H9 (cell line): ENCODE measurements around the gene GLIS2. TPM values are rescaled to one million over a fixed set of nuclear protein-coding genes. Genes with fewer than 3 reads are reported as not detected.

Experiments used
- DNase-seq: peaks from one replicate; pipeline ENCODE4 v3.0.0-alpha.2; 2017
- H2AFZ ChIP-seq: one replicate; pipeline ENCODE4 v1.6.1; 2013; ENCODE audit warnings: mild to moderate bottlenecking, low read length, control low read depth, moderate library complexity
- H2AK5ac ChIP-seq: 2 replicates; pipeline ENCODE4 v1.6.1; 2013; ENCODE audit warnings: low read length, control low read depth, mixed read lengths; ENCODE audit not compliant: insufficient read length
- H2BK120ac ChIP-seq: one replicate; pipeline ENCODE4 v1.6.1; 2013; ENCODE audit warnings: low read depth, mild to moderate bottlenecking, low read length, control low read depth, inconsistent platforms; ENCODE audit not compliant: poor library complexity, severe bottlenecking
- H2BK12ac ChIP-seq: 2 replicates; pipeline ENCODE4 v1.6.1; 2013; ENCODE audit warnings: low read length, control low read depth, mixed read lengths, low read depth; ENCODE audit not compliant: insufficient read length
- H2BK15ac ChIP-seq: 2 replicates; pipeline ENCODE4 v1.6.1; 2013; ENCODE audit warnings: low read depth, low read length, control low read depth
- H2BK20ac ChIP-seq: one replicate; pipeline ENCODE4 v1.6.1; 2013; ENCODE audit warnings: low read depth, mild to moderate bottlenecking, low read length, control low read depth, inconsistent platforms; ENCODE audit not compliant: poor library complexity, severe bottlenecking
- H2BK5ac ChIP-seq: 2 replicates; pipeline ENCODE4 v1.6.1; 2013; ENCODE audit warnings: low read length, control low read depth, mixed read lengths; ENCODE audit not compliant: insufficient read length
- H3K14ac ChIP-seq: 2 replicates; pipeline ENCODE4 v1.6.1; 2013; ENCODE audit warnings: low read length, control low read depth; ENCODE audit not compliant: insufficient read depth
- H3K18ac ChIP-seq: 2 replicates; pipeline ENCODE4 v1.6.1; 2013; ENCODE audit warnings: low read depth, mild to moderate bottlenecking, mixed read lengths, low read length, control low read depth; ENCODE audit not compliant: insufficient read length
- H3K23ac ChIP-seq: 2 replicates; pipeline ENCODE4 v1.6.1; 2013; ENCODE audit warnings: low read length, control low read depth, mixed read lengths, low read depth; ENCODE audit not compliant: insufficient read length
- H3K23me2 ChIP-seq: 2 replicates; pipeline ENCODE4 v1.6.1; 2013; ENCODE audit warnings: low read depth, mild to moderate bottlenecking, mixed read lengths, low read length, control low read depth; ENCODE audit not compliant: insufficient read length, poor library complexity, severe bottlenecking
- H3K27ac ChIP-seq: 2 replicates; pipeline ENCODE4 v1.5.1; 2013; ENCODE audit warnings: low read length, control low read depth, mixed read lengths, low read depth; ENCODE audit not compliant: insufficient read length
- H3K27me3 ChIP-seq: 2 replicates; pipeline ENCODE4 v1.6.1; 2013; ENCODE audit warnings: low read length, control low read depth, inconsistent platforms; ENCODE audit not compliant: insufficient read depth
- H3K4ac ChIP-seq: 2 replicates; pipeline ENCODE4 v1.6.1; 2013; ENCODE audit warnings: low read depth, mild to moderate bottlenecking, control low read depth, inconsistent platforms, low read length, moderate library complexity
- H3K4me1 ChIP-seq: 2 replicates; pipeline ENCODE4 v1.6.1; 2013; ENCODE audit warnings: low read length, control low read depth, inconsistent platforms; ENCODE audit not compliant: insufficient read depth
- H3K4me2 ChIP-seq: 2 replicates; pipeline ENCODE4 v1.6.1; 2013; ENCODE audit warnings: low read length, control low read depth, mixed read lengths; ENCODE audit not compliant: insufficient read length, insufficient read depth
- H3K56ac ChIP-seq: 2 replicates; pipeline ENCODE4 v1.6.1; 2013; ENCODE audit warnings: low read depth, mild to moderate bottlenecking, mixed read lengths, low read length, control low read depth; ENCODE audit not compliant: insufficient read length
- H3K79me1 ChIP-seq: 2 replicates; pipeline ENCODE4 v1.6.1; 2013; ENCODE audit warnings: low read depth, mild to moderate bottlenecking, moderate library complexity, low read length, control low read depth, inconsistent platforms; ENCODE audit not compliant: insufficient read depth, poor library complexity, severe bottlenecking
- H3K79me2 ChIP-seq: 2 replicates; pipeline ENCODE4 v1.6.1; 2013; ENCODE audit warnings: low read length, control low read depth, inconsistent platforms; ENCODE audit not compliant: insufficient read depth
- H3K9ac ChIP-seq: 2 replicates; pipeline ENCODE4 v1.6.1; 2013; ENCODE audit warnings: low read length, control low read depth, mixed read lengths; ENCODE audit not compliant: insufficient read length; ENCODE audit errors: extremely low read depth
- H3K9me3 ChIP-seq: one replicate; pipeline ENCODE4 v1.6.1; 2013; ENCODE audit warnings: low read depth, low read length, inconsistent platforms; ENCODE audit not compliant: control insufficient read depth
- H3T11ph ChIP-seq: one replicate; pipeline ENCODE4 v1.6.1; 2013; ENCODE audit warnings: mild to moderate bottlenecking, low read length, control low read depth, inconsistent platforms
- H4K20me1 ChIP-seq: one replicate; pipeline ENCODE4 v1.6.1; 2013; ENCODE audit not compliant: control insufficient read depth, insufficient read length, insufficient read depth
- H4K5ac ChIP-seq: 2 replicates; pipeline ENCODE4 v1.6.1; 2013; ENCODE audit warnings: low read depth, mild to moderate bottlenecking, mixed read lengths, low read length, control low read depth; ENCODE audit not compliant: insufficient read length
- H4K8ac ChIP-seq: replicated peaks from 2 replicates; pipeline ENCODE4 v1.6.1; 2013; ENCODE audit warnings: low read length, control low read depth, mixed read lengths, low read depth; ENCODE audit not compliant: insufficient read length
- H4K91ac ChIP-seq: 2 replicates; pipeline ENCODE4 v1.6.1; 2013; ENCODE audit warnings: low read depth, mild to moderate bottlenecking, moderate library complexity, mixed read lengths, low read length, control low read depth; ENCODE audit not compliant: insufficient read length
- H3K27ac Mint-ChIP-seq, 3 experiments: 2 replicates in 2 of 3; 3 replicates in 1 of 3; pipeline ENCODE4 v1.8.0; 2020 to 2021; ENCODE audit warnings: mixed read lengths in 3 of 3, mild to moderate bottlenecking in 1 of 3, moderate library complexity in 1 of 3
- H3K27me3 Mint-ChIP-seq: 2 replicates; pipeline ENCODE4 v1.8.0; 2021; ENCODE audit warnings: low read depth, mild to moderate bottlenecking, moderate library complexity, mixed read lengths
- H3K36me3 Mint-ChIP-seq, 3 experiments: 2 replicates in 2 of 3; 3 replicates in 1 of 3; pipeline ENCODE4 v1.8.0; 2020 to 2021; ENCODE audit warnings: low read depth in 3 of 3, mixed read lengths in 3 of 3; ENCODE audit not compliant: insufficient read depth in 1 of 3
- H3K4me1 Mint-ChIP-seq, 2 experiments: 2 replicates each; pipeline ENCODE4 v1.8.0; 2020; ENCODE audit warnings: mixed read lengths in 2 of 2
- H3K4me3 Mint-ChIP-seq, 2 experiments: 2 replicates in 1 of 2; 3 replicates in 1 of 2; pipeline ENCODE4 v1.8.0; 2020 to 2021; ENCODE audit warnings: mild to moderate bottlenecking in 2 of 2, mixed read lengths in 2 of 2, moderate library complexity in 1 of 2
- H3K9me3 Mint-ChIP-seq, 2 experiments: 2 replicates in 1 of 2; 3 replicates in 1 of 2; pipeline ENCODE4 v1.8.0; 2020; ENCODE audit warnings: mild to moderate bottlenecking in 2 of 2, mixed read lengths in 2 of 2, moderate library complexity in 1 of 2
- CTCF ChIP-seq: fragments of 200-600 bp; sonication (generic); conservative IDR thresholded peaks from 3 replicates; pipeline ENCODE4 v1.8.0; 2021; ENCODE audit warnings: antibody characterized with exemption, mild to moderate bottlenecking
- WGBS: extraction: QIAGEN DNeasy Blood & Tissue Kit; methylation state at CpG from one replicate; pipeline ENCODE4 v1.1.7; 2013; ENCODE audit warnings: missing lambda C conversion rate, low lambda C conversion rate, mixed read lengths; ENCODE audit not compliant: insufficient read length; ENCODE audit errors: extremely low coverage; 5-methylcytosine and 5-hydroxymethylcytosine counted together
- total RNA-seq: library from RNA; stranded (reverse); gene quantifications from 2 replicates; pipeline ENCODE4 v1.2.1, GENCODE V29; 2021

GLIS2 gene
- total RNA-seq, 1 experiment from 2014 or later = 14.3 TPM

GRCh38 chr16:4362476-4363135 is 46.7 kb downstream of the GLIS2 start:
- H3K9me3 ChIP-seq = no peaks in the 10 kb centered on the region
- H3K56ac ChIP-seq = no peak overlapping the region
- no peaks in the 10 kb centered on the region for H4K20me1 ChIP-seq
- H3T11ph ChIP-seq = no peak overlapping the region
- no peaks in the 10 kb centered on the region for H3K79me2 ChIP-seq
- H3K4me3 Mint-ChIP-seq = no peak overlapping the region
- H2AK5ac ChIP-seq = no peak overlapping the region
- no peak overlapping the region for H2BK15ac ChIP-seq
- no peak overlapping the region for H3K27ac Mint-ChIP-seq
- H4K8ac ChIP-seq = no peak overlapping the region
- H3K9me3 Mint-ChIP-seq = no peaks in the 10 kb centered on the region; a peak in 1 of 5 replicates
- no peak overlapping the region; the same call in 1 of the 2 replicates for H3K14ac ChIP-seq
- H2BK12ac ChIP-seq = no peak overlapping the region
- no peak overlapping the region for H3K23ac ChIP-seq
- H2BK5ac ChIP-seq = no peak overlapping the region
- no peak overlapping the region for H3K27ac ChIP-seq
- H3K18ac ChIP-seq = no peak overlapping the region
- peaks cover 2 to 4% (median 2%) of the 10 kb centered on the region in 3 experiments; a peak in 2 of 7 replicates for H3K36me3 Mint-ChIP-seq
- H3K9ac ChIP-seq = no peak overlapping the region
- H3K4me1 Mint-ChIP-seq = 0 out of 4 replicates have a peak, but pooled peaks cover 0 to 3% of the 10 kb centered on the region in 2 experiments
- H2AFZ ChIP-seq = no peak overlapping the region
- no peak overlapping the region for H2BK120ac ChIP-seq
- H4K91ac ChIP-seq = no peak overlapping the region
- H2BK20ac ChIP-seq = no peak overlapping the region
- no peak for TF ChIP-seq CTCF
- H3K4me2 ChIP-seq = no peak overlapping the region
- no peaks in the 10 kb centered on the region for H3K4me1 ChIP-seq
- H3K79me1 ChIP-seq = no peaks in the 10 kb centered on the region
- no peak overlapping the region for H3K4ac ChIP-seq
- H3K27me3 ChIP-seq = no peaks in the 10 kb centered on the region
- H3K23me2 ChIP-seq = peaks cover 4% of the 10 kb centered on the region
- WGBS = no CpG with 5 or more reads among the region's 19 CpGs
- no peak for DNase-seq
- H3K27me3 Mint-ChIP-seq = no peaks in the 10 kb centered on the region
- no peak overlapping the region for H4K5ac ChIP-seq
